SK-N-MC (cell line): Measurements from ENCODE around the gene IL1RAPL1.

Source experiments
- EZH2 ChIP-seq: fragments of 200-600 bp; sonication (generic); IDR thresholded peaks from one replicate; pipeline ENCODE4 v1.6.1; 2017; ENCODE audit warnings: antibody characterized with exemption
- FOXP2 ChIP-seq: optimal IDR thresholded peaks from 2 replicates; pipeline ENCODE3; 2011; ENCODE audit warnings: mild to moderate bottlenecking, moderate library complexity; ENCODE audit not compliant: insufficient read depth; ENCODE audit errors: extremely low read length, control extremely low read depth
- POLR2AphosphoS5 ChIP-seq: IDR thresholded peaks from 2 replicates; pipeline ENCODE4 v1.6.1; 2012; ENCODE audit warnings: mild to moderate bottlenecking, low read depth, low read length, borderline replicate concordance

DNA sequence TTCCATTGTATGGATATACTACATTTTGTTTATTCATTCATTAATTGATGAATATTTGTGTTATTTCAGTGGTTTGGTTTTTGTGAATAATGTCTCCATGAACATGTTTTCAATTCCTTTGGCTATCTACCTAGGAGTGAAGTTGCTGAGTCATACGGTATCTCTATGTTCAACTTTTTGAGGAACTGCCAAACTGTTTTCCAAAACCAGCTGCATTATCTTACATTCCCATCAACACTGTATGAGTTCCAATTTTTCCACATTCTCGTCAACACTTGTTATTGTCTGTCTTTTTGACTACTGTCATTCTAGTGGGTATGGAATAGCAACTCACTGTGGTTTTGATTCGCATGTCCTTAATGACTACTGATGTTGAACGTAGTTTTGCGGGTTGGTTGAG lies 1239.5 kb downstream of the IL1RAPL1 start:
- TF ChIP-seq EZH2 (no peak), POLR2AphosphoS5 (no peak), FOXP2 (no peak)
